ENCODE data around the gene MYT1. TPM values are rescaled to one million over a fixed set of nuclear protein-coding genes. Genes with fewer than 3 reads are reported as not detected.

MYT1 gene
- total and polyA plus RNA-seq, 2 of the 13 experiments (the other 11 are each of a cell fraction or from before 2014, with no cell fraction given), result 0.58 to 2.5 TPM

- ATAC-seq (no peak), FAIRE-seq (no peak), DNase-seq (ENCODE audit: low spot score) (no peak)
- no peak overlapping the region for H3K9ac ChIP-seq (ENCODE audit: insufficient read depth, low read depth, low read length)
- ChIA-PET CTCF (ENCODE audit: low intra/inter-chr PET ratio, low total read pairs) (no interaction called here), POLR2A (no interaction called here)
- no peak for TF ChIP-seq ELF4 (CRISPR knock-in tag; IDR thresholded peaks at IDR 0.05; ENCODE audit: borderline replicate concordance)
- no peak for TF ChIP-seq ZNF543 (CRISPR knock-in tag; IDR thresholded peaks at IDR 0.05)
- TF ChIP-seq, protein P1, sequence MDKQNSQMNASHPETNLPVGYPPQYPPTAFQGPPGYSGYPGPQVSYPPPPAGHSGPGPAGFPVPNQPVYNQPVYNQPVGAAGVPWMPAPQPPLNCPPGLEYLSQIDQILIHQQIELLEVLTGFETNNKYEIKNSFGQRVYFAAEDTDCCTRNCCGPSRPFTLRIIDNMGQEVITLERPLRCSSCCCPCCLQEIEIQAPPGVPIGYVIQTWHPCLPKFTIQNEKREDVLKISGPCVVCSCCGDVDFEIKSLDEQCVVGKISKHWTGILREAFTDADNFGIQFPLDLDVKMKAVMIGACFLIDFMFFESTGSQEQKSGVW (CRISPR knock-in tag; IDR thresholded peaks at IDR 0.05; ENCODE audit: borderline replicate concordance), result no peak
- no peak for TF ChIP-seq PHF20 (CRISPR knock-in tag; IDR thresholded peaks at IDR 0.05)
- TF ChIP-seq SMAD3 (CRISPR knock-in tag; IDR thresholded peaks at IDR 0.05), result no peak
- no peak for TF ChIP-seq FOSL1 (CRISPR knock-in tag; IDR thresholded peaks at IDR 0.05; ENCODE audit: borderline replicate concordance)
- no peak for TF ChIP-seq ZNF672 (CRISPR knock-in tag; IDR thresholded peaks at IDR 0.05)
- no peak for TF ChIP-seq NFE2L2 (IDR thresholded peaks at IDR 0.05; ENCODE audit: low read length)
- no peak for TF ChIP-seq ETV5 (CRISPR knock-in tag; IDR thresholded peaks at IDR 0.05; ENCODE audit: borderline replicate concordance)
- no peak for TF ChIP-seq ZNF350 (CRISPR knock-in tag; IDR thresholded peaks at IDR 0.05; ENCODE audit: borderline replicate concordance, low read depth)
- no peak for TF ChIP-seq ZNF75D (CRISPR knock-in tag; IDR thresholded peaks at IDR 0.05; ENCODE audit: borderline replicate concordance)
- TF ChIP-seq, protein P2, sequence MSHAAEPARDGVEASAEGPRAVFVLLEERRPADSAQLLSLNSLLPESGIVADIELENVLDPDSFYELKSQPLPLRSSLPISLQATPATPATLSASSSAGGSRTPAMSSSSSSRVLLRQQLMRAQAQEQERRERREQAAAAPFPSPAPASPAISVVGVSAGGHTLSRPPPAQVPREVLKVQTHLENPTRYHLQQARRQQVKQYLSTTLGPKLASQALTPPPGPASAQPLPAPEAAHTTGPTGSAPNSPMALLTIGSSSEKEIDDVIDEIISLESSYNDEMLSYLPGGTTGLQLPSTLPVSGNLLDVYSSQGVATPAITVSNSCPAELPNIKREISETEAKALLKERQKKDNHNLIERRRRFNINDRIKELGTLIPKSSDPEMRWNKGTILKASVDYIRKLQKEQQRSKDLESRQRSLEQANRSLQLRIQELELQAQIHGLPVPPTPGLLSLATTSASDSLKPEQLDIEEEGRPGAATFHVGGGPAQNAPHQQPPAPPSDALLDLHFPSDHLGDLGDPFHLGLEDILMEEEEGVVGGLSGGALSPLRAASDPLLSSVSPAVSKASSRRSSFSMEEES (CRISPR knock-in tag; IDR thresholded peaks at IDR 0.05), result no peak
- no peak for TF ChIP-seq ZFP1 (CRISPR knock-in tag; IDR thresholded peaks at IDR 0.05)
- TF ChIP-seq RCOR2 (CRISPR knock-in tag; IDR thresholded peaks at IDR 0.05), result no peak
- no peak for TF ChIP-seq ZNF160 (CRISPR knock-in tag; IDR thresholded peaks at IDR 0.05)
- no peak for TF ChIP-seq UBTF (CRISPR knock-in tag; IDR thresholded peaks at IDR 0.05)
- peaks cover 10 to 75% of the 10 kb centered on the region in 2 experiments for H3K27me3 ChIP-seq (ENCODE audit: control insufficient read depth in 1 of 2, insufficient read depth in 2 of 2, low read length in 2 of 2)
- no peak overlapping the region for H3K4me2 ChIP-seq (ENCODE audit: low read depth, low read length)
- H2AFZ ChIP-seq (ENCODE audit: low read length), result no peak overlapping the region
- H3K27ac ChIP-seq (ENCODE audit: extremely low read length, insufficient read depth, low read length), result no peak overlapping the region
- BruUV-seq (replicated peaks), result no TSS peak
- peaks cover 7% of the 10 kb centered on the region; the same call in 1 of the 2 replicates for H4K20me1 ChIP-seq (ENCODE audit: insufficient read depth, low read length)
- 9% methylated on average over 5 of the region's 5 CpGs for WGBS (ENCODE audit: low lambda C conversion rate)
- H3K4me3 ChIP-seq (replicated peaks in 1 of 3; ENCODE audit: insufficient read depth in 1 of 3, low read depth in 2 of 3, low read length in 3 of 3), result no peak overlapping the region
- 0 out of 2 replicates have a peak, but pooled peaks cover 4% of the 10 kb centered on the region for H3K4me1 ChIP-seq (ENCODE audit: insufficient read depth, low read length)
- in situ Hi-C loops (cut with HindIII; ENCODE audit: extremely low pct_ligation_motif_present, low pct_unique_long_range_greater_than_20kb) (no loop called here), intact Hi-C loops (cut with micrococcal nuclease; ENCODE audit: unreplicated experiment) (no loop called here)
- H3K36me3 ChIP-seq (replicated peaks in 1 of 2; ENCODE audit: control insufficient read depth in 1 of 2, insufficient read depth in 2 of 2, low read length in 2 of 2), result no peaks in the 10 kb centered on the region
- no peaks in the 10 kb centered on the region for H3K9me3 ChIP-seq (ENCODE audit: low read length)
- no peaks in the 10 kb centered on the region for H3K79me2 ChIP-seq (ENCODE audit: insufficient read depth, low read length)
Observed at GRCh38 chr20:64163776-64164122, 503 bp upstream of the MYT1 start.

Measured in HepG2 (cell line).